CD4-positive, alpha-beta T cell (primary cell): Measurements from ENCODE around the gene FUT8. TPM values are rescaled to one million over a fixed set of nuclear protein-coding genes. Genes with fewer than 3 reads are reported as not detected.
"Not testable (repeated sequence)": the region's sequence is repeated elsewhere in the genome, so short reads cannot be mapped to it uniquely, and the experiment has no call there.

Experiments
- ATAC-seq: fragments of 200-7000 bp; cut with Tn5 transposase; one replicate; pipeline ENCODE4 v1.10.0; 2022; ENCODE audit warnings: mild to moderate bottlenecking; ENCODE audit not compliant: poor library complexity
- CTCF ChIA-PET: fragments of 350-600 bp; sonication (Branson Sonifier 250); formaldehyde crosslinking; loops from one replicate; lab custom pipeline; 2021; ENCODE audit warnings: antibody characterized with exemption, inconsistent platforms; lab: Charles Lee
- POLR2A ChIA-PET: fragments of 350-600 bp; sonication (Branson Sonifier 250); formaldehyde crosslinking; loops from one replicate; lab custom pipeline; 2021; ENCODE audit warnings: antibody characterized with exemption, inconsistent platforms; lab: Charles Lee
- DNase-seq, 14 experiments: peaks; one replicate each; pipeline ENCODE4 v3.0.0-alpha.2; 2013 to 2020; ENCODE audit warnings: mixed read lengths in 2 of 14
- H3K27ac ChIP-seq, 2 donors: one replicate each; pipeline versions ENCODE4 v1.5.1 to v1.7.0; 2013; ENCODE audit warnings: low read length in 2 of 2, low read depth in 1 of 2, mild to moderate bottlenecking in 1 of 2
- H3K27me3 ChIP-seq, 2 experiments: 1 replicate in 1 of 2; 2 replicates in 1 of 2; pipeline versions ENCODE4 v1.6.1 to v1.7.0; 2013; ENCODE audit warnings: low read length in 2 of 2, control low read depth in 1 of 2, mild to moderate bottlenecking in 1 of 2, moderate library complexity in 1 of 2; ENCODE audit not compliant: insufficient read depth in 2 of 2, control insufficient read depth in 1 of 2
- H3K36me3 ChIP-seq: one replicate; pipeline ENCODE4 v1.6.1; 2013; ENCODE audit warnings: low read length, control low read depth; ENCODE audit not compliant: insufficient read depth
- H3K4me1 ChIP-seq: one replicate; pipeline ENCODE4 v1.6.1; 2013; ENCODE audit warnings: low read length, control low read depth; ENCODE audit not compliant: insufficient read depth
- H3K4me3 ChIP-seq: one replicate; pipeline ENCODE4 v1.5.1; 2013; ENCODE audit warnings: mild to moderate bottlenecking, low read length, moderate library complexity
- H3K9me3 ChIP-seq, 2 experiments: 1 replicate in 1 of 2; 2 replicates in 1 of 2; pipeline versions ENCODE4 v1.6.1 to v1.7.0; 2013; ENCODE audit warnings: low read length in 2 of 2, mild to moderate bottlenecking in 2 of 2, control low read depth in 1 of 2, moderate library complexity in 1 of 2; ENCODE audit not compliant: control insufficient read depth in 1 of 2, insufficient read depth in 1 of 2
- H3K27ac Mint-ChIP-seq: one replicate; pipeline ENCODE4 v1.8.0; 2020; ENCODE audit warnings: mixed read lengths
- H3K27me3 Mint-ChIP-seq: one replicate; pipeline ENCODE4 v1.8.0; 2021; ENCODE audit warnings: mixed read lengths
- H3K36me3 Mint-ChIP-seq: one replicate; pipeline ENCODE4 v1.8.0; 2021; ENCODE audit warnings: low read depth, mixed read lengths
- H3K4me1 Mint-ChIP-seq: one replicate; pipeline ENCODE4 v1.8.0; 2021; ENCODE audit warnings: low read depth, mixed read lengths
- H3K4me3 Mint-ChIP-seq: one replicate; pipeline ENCODE4 v1.8.0; 2020; ENCODE audit warnings: mild to moderate bottlenecking, mixed read lengths
- H3K9me3 Mint-ChIP-seq: one replicate; pipeline ENCODE4 v1.8.0; 2020; ENCODE audit warnings: mixed read lengths
- intact Hi-C, 2 experiments: fragments of 100-400 bp; cut with DNase I in 1 of 2; cut with micrococcal nuclease in 1 of 2; formaldehyde crosslinking; loops; one replicate each; pipeline versions ENCODE4 v1.15.1 to v1.9.0; 2023 to 2025; cut with DNase I, micrococcal nuclease
- total RNA-seq, 174 experiments: library from RNA in 2 of 174; stranded (reverse) in 2 of 174; gene quantifications; one replicate each; pipeline ENCODE4 v1.2.3 and lab custom pipeline; 2021 to 2026
- TF ChIP-seq, protein P1 (sequence below): fragments of 200-600 bp; IDR thresholded peaks from one replicate; pipeline ENCODE4 v1.8.0; 2022; ENCODE audit warnings: antibody characterized with exemption, mild to moderate bottlenecking

The FUT8 gene
- total RNA-seq, 2 experiments from 2014 or later = 31.3 to 39.1 TPM

DNA sequence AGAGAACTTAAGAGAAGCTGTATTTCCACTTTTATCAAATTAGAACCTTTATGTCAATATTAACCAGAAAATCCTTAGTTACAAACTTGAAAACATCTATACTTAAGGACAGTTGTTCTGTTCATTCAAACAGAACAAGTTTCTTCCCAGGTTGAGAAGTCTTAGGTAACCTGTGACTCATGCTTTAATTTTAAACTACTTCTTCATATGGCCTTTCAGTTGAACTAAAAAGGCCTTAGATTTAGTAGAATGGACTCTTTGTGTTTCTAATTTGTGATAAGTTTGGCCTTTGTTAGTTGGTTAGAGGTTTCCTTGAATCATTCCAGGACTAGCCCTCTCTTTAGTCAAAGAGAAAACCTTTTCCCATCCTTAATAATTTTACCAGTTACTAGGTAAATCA is 274.2 kb downstream of the FUT8 start:
- H3K4me3 Mint-ChIP-seq = no peak overlapping the region
- CTCF ChIA-PET = no interaction called here
- H3K27ac Mint-ChIP-seq = no peak overlapping the region
- H3K9me3 Mint-ChIP-seq = no peaks in the 10 kb centered on the region
- DNase-seq (no peak), ATAC-seq (no peak)
- TF ChIP-seq, protein P1, sequence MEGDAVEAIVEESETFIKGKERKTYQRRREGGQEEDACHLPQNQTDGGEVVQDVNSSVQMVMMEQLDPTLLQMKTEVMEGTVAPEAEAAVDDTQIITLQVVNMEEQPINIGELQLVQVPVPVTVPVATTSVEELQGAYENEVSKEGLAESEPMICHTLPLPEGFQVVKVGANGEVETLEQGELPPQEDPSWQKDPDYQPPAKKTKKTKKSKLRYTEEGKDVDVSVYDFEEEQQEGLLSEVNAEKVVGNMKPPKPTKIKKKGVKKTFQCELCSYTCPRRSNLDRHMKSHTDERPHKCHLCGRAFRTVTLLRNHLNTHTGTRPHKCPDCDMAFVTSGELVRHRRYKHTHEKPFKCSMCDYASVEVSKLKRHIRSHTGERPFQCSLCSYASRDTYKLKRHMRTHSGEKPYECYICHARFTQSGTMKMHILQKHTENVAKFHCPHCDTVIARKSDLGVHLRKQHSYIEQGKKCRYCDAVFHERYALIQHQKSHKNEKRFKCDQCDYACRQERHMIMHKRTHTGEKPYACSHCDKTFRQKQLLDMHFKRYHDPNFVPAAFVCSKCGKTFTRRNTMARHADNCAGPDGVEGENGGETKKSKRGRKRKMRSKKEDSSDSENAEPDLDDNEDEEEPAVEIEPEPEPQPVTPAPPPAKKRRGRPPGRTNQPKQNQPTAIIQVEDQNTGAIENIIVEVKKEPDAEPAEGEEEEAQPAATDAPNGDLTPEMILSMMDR = no peak
- POLR2A ChIA-PET = no interaction called here
- intact Hi-C loops = no loop called here
- H3K4me1 Mint-ChIP-seq = no peaks in the 10 kb centered on the region
- H3K27ac ChIP-seq = no peak overlapping the region
- H3K27me3 Mint-ChIP-seq = no peaks in the 10 kb centered on the region
- peaks cover 0 to 3% of the 10 kb centered on the region in 2 experiments for H3K9me3 ChIP-seq
- no peaks in the 10 kb centered on the region for H3K27me3 ChIP-seq
- no peak overlapping the region for H3K4me3 ChIP-seq
- no peaks in the 10 kb centered on the region for H3K4me1 ChIP-seq
- peaks cover 34% of the 10 kb centered on the region for H3K36me3 Mint-ChIP-seq
- no peaks in the 10 kb centered on the region for H3K36me3 ChIP-seq

DNA sequence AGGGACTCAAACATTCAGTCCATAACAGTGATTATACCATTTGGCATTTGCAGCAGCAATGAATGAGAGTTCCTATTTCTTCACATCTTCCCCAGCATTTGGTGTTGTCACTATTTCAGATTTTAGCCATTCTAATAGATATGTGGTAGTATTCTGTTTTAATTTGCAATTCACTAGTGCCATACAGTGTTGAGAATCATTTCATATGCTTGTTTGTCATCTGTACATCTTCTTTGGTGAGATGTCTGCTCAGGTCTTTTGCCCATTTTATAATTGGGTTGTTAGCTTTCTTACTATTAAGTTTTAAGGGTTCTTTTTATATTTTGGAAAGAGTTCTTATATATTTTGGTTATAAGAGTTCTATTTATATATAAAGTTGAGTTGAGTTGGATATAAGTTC is 276.5 kb downstream of the FUT8 start:
- no peaks in the 10 kb centered on the region for H3K27me3 Mint-ChIP-seq
- Histone ChIP-seq H3K9me3 (peaks cover 0 to 7% of the 10 kb centered on the region in 2 experiments), H3K27me3 (no peaks in the 10 kb centered on the region), H3K4me3 (no peak overlapping the region), H3K27ac (no peak overlapping the region), H3K36me3 (no peaks in the 10 kb centered on the region), H3K4me1 (no peaks in the 10 kb centered on the region)
- POLR2A ChIA-PET = no interaction called here
- TF ChIP-seq, protein P1 = no peak
- H3K27ac Mint-ChIP-seq = no peak overlapping the region
- CTCF ChIA-PET = no interaction called here
- no peak overlapping the region for H3K4me3 Mint-ChIP-seq
- DNase-seq = no peak
- H3K36me3 Mint-ChIP-seq = peaks cover 34% of the 10 kb centered on the region
- intact Hi-C loops = no loop called here
- H3K4me1 Mint-ChIP-seq = no peaks in the 10 kb centered on the region
- no peak for ATAC-seq
- H3K9me3 Mint-ChIP-seq = no peaks in the 10 kb centered on the region

DNA sequence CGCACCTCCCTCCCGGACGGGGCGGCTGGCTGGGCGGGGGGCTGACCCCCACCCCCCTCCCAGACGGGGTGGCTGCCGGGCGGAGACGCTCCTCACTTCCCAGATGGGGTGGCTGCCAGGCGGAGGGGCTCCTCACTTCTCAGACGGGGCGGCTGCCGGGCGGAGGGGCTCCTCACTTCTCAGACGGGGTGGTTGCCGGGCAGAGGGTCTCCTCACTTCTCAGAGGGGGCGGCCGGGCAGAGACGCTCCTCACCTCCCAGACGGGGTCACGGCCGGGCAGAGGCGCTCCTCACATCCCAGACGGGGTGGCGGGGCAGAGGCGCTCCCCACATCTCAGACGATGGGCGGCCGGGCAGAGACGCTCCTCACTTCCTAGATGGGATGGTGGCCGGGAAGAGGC is 280.0 kb downstream of the FUT8 start:
- H3K36me3 Mint-ChIP-seq = peaks cover 34% of the 10 kb centered on the region
- H3K9me3 Mint-ChIP-seq, POLR2A ChIA-PET, H3K27me3 ChIP-seq, intact Hi-C loops, H3K27ac Mint-ChIP-seq, H3K4me1 Mint-ChIP-seq, H3K27me3 Mint-ChIP-seq, CTCF ChIA-PET, H3K4me3 Mint-ChIP-seq, H3K4me1 ChIP-seq, ATAC-seq, H3K36me3 ChIP-seq, H3K9me3 ChIP-seq, H3K27ac ChIP-seq, DNase-seq, H3K4me3 ChIP-seq: not testable (repeated sequence)

DNA sequence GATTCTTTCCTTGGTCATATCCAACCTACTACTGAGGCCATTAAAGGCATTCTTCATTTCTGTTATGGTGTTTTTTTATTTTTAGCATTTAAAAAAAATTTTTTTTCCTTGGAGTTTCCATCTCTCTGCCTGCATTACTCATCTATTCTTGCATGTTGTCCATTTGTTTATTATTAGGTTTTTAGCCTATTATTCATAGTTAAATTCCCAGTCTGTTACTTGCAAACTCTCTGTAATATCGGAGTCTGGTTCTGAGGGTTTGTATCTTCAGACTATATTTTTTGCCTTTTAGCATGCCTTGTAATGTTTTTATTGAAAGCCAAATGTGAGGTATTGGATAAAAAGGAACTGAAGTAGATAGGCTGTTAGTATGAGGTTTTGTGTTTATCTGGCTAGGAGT is 284.3 kb downstream of the FUT8 start:
- H3K27me3 Mint-ChIP-seq = no peaks in the 10 kb centered on the region
- H3K27ac ChIP-seq = no peak overlapping the region
- no peak overlapping the region for H3K4me3 Mint-ChIP-seq
- peaks cover 0 to 5% of the 10 kb centered on the region in 2 experiments for H3K9me3 ChIP-seq
- no peak overlapping the region for H3K4me3 ChIP-seq
- no peaks in the 10 kb centered on the region for H3K36me3 ChIP-seq
- H3K27me3 ChIP-seq = no peaks in the 10 kb centered on the region
- ChIA-PET CTCF (no interaction called here), POLR2A (no interaction called here)
- ATAC-seq = no peak
- H3K27ac Mint-ChIP-seq = no peak overlapping the region
- peaks cover 10% of the 10 kb centered on the region for H3K4me1 Mint-ChIP-seq
- intact Hi-C loops = no loop called here
- H3K9me3 Mint-ChIP-seq = no peaks in the 10 kb centered on the region
- no peak for DNase-seq
- no peaks in the 10 kb centered on the region for H3K4me1 ChIP-seq
- H3K36me3 Mint-ChIP-seq = peaks cover 14% of the 10 kb centered on the region
- TF ChIP-seq, protein P1 = no peak
